A673 (cell line): ENCODE measurements around the gene TRPC4AP.

Experiments used
- EZH2 ChIP-seq: fragments of 200-600 bp; sonication (generic); IDR thresholded peaks from 2 replicates; pipeline ENCODE4 v1.6.1; 2017; ENCODE audit warnings: borderline replicate concordance, low read depth, mild to moderate bottlenecking, mixed read lengths, antibody characterized with exemption, low read length; ENCODE audit not compliant: poor library complexity, severe bottlenecking
- TF ChIP-seq, protein P1 (sequence below): fragments of 300-800, 200-600 bp; sonication (generic); conservative IDR thresholded peaks from 2 replicates; pipeline ENCODE4 v1.5.1; 2017; ENCODE audit warnings: low read depth, mild to moderate bottlenecking, antibody characterized with exemption, low read length, moderate library complexity, mixed read lengths

DNA sequence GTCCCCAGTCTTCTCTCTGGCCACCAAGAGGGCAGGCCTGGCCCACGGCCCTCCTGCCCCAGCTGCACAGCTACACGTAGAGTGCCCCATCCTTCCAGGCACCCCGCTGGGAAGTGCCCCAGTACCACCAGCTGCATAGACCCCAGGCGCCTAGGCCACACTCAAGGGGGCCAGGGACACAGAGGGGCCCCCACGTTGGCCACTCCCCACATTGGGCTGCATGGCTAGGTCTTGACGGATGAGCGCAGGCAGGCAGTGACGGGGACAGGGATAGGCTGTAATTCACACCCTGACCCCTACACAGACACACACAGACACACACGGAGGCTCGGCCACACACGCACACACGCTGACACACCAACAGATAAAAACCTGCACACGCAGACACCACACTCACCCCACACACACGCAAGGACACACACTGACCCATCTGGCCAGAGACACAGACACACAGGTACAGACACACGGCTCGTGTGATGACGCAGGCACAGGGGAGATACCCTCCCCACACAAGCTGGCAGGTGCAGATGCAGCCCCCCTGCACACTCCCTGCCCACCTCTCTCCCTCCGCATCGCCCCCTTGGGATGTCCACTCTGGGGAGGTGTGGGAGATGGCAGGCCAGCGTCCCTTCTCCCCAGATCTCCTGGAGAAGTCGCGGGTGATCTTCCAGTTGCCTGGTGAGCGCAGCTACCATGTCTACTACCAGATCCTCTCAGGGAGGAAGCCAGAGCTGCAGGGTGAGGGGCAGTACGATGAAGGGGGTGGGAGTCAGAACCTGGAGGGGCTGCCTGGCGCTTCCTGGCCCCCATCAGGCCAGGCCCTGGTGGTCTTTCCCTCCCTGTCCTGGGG is 106.9 kb downstream of the TRPC4AP start:
- TF ChIP-seq, protein P1, sequence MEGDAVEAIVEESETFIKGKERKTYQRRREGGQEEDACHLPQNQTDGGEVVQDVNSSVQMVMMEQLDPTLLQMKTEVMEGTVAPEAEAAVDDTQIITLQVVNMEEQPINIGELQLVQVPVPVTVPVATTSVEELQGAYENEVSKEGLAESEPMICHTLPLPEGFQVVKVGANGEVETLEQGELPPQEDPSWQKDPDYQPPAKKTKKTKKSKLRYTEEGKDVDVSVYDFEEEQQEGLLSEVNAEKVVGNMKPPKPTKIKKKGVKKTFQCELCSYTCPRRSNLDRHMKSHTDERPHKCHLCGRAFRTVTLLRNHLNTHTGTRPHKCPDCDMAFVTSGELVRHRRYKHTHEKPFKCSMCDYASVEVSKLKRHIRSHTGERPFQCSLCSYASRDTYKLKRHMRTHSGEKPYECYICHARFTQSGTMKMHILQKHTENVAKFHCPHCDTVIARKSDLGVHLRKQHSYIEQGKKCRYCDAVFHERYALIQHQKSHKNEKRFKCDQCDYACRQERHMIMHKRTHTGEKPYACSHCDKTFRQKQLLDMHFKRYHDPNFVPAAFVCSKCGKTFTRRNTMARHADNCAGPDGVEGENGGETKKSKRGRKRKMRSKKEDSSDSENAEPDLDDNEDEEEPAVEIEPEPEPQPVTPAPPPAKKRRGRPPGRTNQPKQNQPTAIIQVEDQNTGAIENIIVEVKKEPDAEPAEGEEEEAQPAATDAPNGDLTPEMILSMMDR, result no peak
- no peak for TF ChIP-seq EZH2
